ENCODE data around the gene DIPK1A. TPM values are rescaled to one million over a fixed set of nuclear protein-coding genes. Genes with fewer than 3 reads are reported as not detected.

DIPK1A gene
- total and polyA plus RNA-seq, 12 donors: 0.91 to 10.2 (median 3.0) TPM

DNA sequence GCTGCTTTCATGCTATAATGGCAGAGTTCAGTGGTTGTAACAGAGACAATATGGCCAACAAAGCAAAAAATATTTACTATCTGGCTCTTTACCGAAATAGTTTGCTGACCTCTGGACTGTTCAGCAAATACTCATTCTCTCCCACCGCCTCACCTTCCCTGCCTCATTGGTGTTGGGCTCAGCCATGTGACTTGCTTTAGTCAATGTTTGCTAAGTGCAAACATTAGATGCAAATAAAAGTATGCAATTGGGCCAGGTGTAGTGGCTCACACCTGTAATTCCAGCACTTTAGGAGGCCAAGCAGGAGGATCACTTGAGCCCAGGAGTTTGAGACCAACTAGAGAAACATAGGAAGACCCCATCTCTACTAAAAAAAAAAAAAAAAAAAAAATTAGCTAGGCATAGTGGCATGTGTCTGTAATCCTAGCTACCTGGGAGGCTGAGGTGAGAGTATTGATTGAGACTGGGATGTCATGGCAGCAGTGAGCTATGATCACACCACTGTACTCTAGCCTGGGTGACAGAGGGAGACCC, 74.3 kb downstream of the DIPK1A start:
- WGBS, 4 donors: 89 to 97% (median 95%) methylated on average over 2 of the region's 2 CpGs

DNA sequence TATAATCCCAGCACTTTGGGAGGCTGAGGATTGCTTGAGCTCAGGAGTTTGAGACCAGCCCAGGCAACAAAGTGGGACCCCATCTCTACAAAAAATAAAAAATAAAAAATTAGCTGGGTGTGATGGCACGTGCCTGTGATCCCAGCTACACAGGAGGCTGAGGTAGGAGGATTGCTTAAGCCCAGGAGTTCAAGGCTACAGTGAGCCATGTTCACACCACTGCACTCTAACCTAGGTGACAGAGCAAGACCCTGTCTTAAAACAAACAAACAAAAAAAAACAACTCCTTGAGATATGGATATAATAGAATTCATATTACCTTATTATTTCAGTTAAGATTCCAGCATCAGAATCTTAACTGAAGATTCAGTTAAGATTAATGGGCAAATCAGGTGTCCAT, 77.1 kb downstream of the DIPK1A start:
- H3K36me3 ChIP-seq (replicated peaks in 1 of 2): no peaks in the 10 kb centered on the region
- no peaks in the 10 kb centered on the region for H3K27me3 ChIP-seq
- TF ChIP-seq POLR2A (IDR thresholded peaks at IDR 0.05): no peak
- TF ChIP-seq, protein P1, sequence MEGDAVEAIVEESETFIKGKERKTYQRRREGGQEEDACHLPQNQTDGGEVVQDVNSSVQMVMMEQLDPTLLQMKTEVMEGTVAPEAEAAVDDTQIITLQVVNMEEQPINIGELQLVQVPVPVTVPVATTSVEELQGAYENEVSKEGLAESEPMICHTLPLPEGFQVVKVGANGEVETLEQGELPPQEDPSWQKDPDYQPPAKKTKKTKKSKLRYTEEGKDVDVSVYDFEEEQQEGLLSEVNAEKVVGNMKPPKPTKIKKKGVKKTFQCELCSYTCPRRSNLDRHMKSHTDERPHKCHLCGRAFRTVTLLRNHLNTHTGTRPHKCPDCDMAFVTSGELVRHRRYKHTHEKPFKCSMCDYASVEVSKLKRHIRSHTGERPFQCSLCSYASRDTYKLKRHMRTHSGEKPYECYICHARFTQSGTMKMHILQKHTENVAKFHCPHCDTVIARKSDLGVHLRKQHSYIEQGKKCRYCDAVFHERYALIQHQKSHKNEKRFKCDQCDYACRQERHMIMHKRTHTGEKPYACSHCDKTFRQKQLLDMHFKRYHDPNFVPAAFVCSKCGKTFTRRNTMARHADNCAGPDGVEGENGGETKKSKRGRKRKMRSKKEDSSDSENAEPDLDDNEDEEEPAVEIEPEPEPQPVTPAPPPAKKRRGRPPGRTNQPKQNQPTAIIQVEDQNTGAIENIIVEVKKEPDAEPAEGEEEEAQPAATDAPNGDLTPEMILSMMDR (IDR thresholded peaks at IDR 0.05): no peak
- DNase-seq: no peak
- H3K4me3 ChIP-seq: no peak overlapping the region
- H3K27ac ChIP-seq: no peak overlapping the region
- WGBS, 4 donors: 90 to 100% (median 92%) methylated on average over 1 of the region's 1 CpG
- H3K4me1 ChIP-seq (replicated peaks in 1 of 2): no peaks in the 10 kb centered on the region
- H3K9me3 ChIP-seq (replicated peaks in 1 of 3): no peaks in the 10 kb centered on the region
- intact Hi-C loops (cut with DNase I): no loop called here

More for the DNA sequence above, 74.3 kb downstream of the DIPK1A start:
- Histone ChIP-seq H3K27ac (no peak overlapping the region), H3K27me3 (no peaks in the 10 kb centered on the region), H3K4me1 (replicated peaks in 1 of 2) (no peaks in the 10 kb centered on the region), H3K36me3 (replicated peaks in 1 of 2) (no peaks in the 10 kb centered on the region), H3K9me3 (replicated peaks in 1 of 3) (no peaks in the 10 kb centered on the region), H3K4me3 (no peak overlapping the region)
- DNase-seq: no peak
- TF ChIP-seq, protein P1 (IDR thresholded peaks at IDR 0.05): no peak
- TF ChIP-seq POLR2A (IDR thresholded peaks at IDR 0.05): no peak
- intact Hi-C loops (cut with DNase I): no loop called here

DNA sequence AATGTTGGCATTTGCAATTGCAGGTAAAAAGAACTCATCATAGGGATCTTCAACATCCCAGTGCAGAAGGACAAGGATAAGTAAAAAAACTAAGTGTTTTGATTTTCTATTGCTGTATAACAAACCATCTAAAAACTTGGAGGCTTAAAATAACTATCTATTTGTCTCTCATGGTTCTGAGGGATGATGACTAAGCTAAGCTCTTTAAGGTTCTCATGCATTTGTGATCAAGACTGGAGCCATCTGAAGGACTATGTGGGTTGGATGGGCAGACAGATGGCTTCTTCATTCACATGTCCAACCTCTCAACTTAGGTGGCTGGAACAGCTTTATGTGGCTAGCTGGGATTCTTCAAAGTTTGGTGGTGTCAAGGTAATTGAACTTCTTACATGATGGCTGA, 78.0 kb downstream of the DIPK1A start:
- no peaks in the 10 kb centered on the region for H3K4me1 ChIP-seq (replicated peaks in 1 of 2)
- intact Hi-C loops (cut with DNase I): no loop called here
- no peaks in the 10 kb centered on the region for H3K27me3 ChIP-seq
- no peak overlapping the region for H3K27ac ChIP-seq
- TF ChIP-seq, protein P1 (IDR thresholded peaks at IDR 0.05): no peak
- TF ChIP-seq POLR2A (IDR thresholded peaks at IDR 0.05): no peak
- no peak overlapping the region for H3K4me3 ChIP-seq
- H3K9me3 ChIP-seq (replicated peaks in 1 of 3): no peaks in the 10 kb centered on the region
- no peak for DNase-seq
- H3K36me3 ChIP-seq (replicated peaks in 1 of 2): no peaks in the 10 kb centered on the region

DNA sequence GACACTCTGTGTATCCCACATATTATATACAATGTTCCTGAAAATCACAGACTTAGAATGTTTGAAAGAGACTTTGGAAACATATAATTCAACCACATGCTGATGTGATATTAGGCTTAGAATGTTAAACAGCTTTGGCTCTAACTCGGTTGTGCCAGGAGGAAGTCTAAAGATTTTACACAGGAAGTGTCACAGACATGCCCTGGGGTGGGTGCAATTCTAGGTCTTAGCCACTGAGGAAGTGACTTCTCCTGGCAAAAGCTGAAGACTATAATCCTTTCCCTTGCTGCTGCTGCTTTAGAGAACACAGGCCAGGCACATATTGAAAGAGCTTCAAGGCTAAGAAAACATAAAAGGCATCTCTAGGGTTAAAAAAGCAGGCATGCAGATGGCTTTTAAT, 78.4 kb downstream of the DIPK1A start:
- TF ChIP-seq, protein P1 (IDR thresholded peaks at IDR 0.05): no peak
- TF ChIP-seq POLR2A (IDR thresholded peaks at IDR 0.05): no peak
- DNase-seq: peak in 3 of 7 donors; percentile 8 to 17 (median 16)
- WGBS, 4 donors: 49 to 75% (median 60%) methylated on average over 1 of the region's 1 CpG

More for the DNA sequence above, 78.4 kb downstream of the DIPK1A start:
- Histone ChIP-seq H3K27ac (no peak overlapping the region), H3K4me1 (replicated peaks in 1 of 2) (no peaks in the 10 kb centered on the region), H3K9me3 (replicated peaks in 1 of 3) (no peaks in the 10 kb centered on the region), H3K36me3 (replicated peaks in 1 of 2) (no peaks in the 10 kb centered on the region), H3K4me3 (no peak overlapping the region), H3K27me3 (no peaks in the 10 kb centered on the region)
- intact Hi-C loops (cut with DNase I): no loop called here

All from adrenal gland (tissue), 12 donors.